ENCODE data around the gene IQCK.

- TF ChIP-seq SETDB1 (IDR thresholded peaks at IDR 0.05; ENCODE audit: insufficient read length, low read length) (no peak), ZNF121 (tag by site-specific recombination; IDR thresholded peaks at IDR 0.05) (no peak), ZNF777 (tag by site-specific recombination; IDR thresholded peaks at IDR 0.05; ENCODE audit: borderline replicate concordance) (no peak), TCF7L2 (IDR thresholded peaks at IDR 0.05; ENCODE audit: borderline replicate concordance, low read depth, low read length) (no peak), ZNF184 (tag by site-specific recombination; IDR thresholded peaks at IDR 0.05) (no peak)
- TF ChIP-seq, protein P1, sequence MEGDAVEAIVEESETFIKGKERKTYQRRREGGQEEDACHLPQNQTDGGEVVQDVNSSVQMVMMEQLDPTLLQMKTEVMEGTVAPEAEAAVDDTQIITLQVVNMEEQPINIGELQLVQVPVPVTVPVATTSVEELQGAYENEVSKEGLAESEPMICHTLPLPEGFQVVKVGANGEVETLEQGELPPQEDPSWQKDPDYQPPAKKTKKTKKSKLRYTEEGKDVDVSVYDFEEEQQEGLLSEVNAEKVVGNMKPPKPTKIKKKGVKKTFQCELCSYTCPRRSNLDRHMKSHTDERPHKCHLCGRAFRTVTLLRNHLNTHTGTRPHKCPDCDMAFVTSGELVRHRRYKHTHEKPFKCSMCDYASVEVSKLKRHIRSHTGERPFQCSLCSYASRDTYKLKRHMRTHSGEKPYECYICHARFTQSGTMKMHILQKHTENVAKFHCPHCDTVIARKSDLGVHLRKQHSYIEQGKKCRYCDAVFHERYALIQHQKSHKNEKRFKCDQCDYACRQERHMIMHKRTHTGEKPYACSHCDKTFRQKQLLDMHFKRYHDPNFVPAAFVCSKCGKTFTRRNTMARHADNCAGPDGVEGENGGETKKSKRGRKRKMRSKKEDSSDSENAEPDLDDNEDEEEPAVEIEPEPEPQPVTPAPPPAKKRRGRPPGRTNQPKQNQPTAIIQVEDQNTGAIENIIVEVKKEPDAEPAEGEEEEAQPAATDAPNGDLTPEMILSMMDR (tag by site-specific recombination; IDR thresholded peaks at IDR 0.05), result no peak
- TF ChIP-seq, protein P2, sequence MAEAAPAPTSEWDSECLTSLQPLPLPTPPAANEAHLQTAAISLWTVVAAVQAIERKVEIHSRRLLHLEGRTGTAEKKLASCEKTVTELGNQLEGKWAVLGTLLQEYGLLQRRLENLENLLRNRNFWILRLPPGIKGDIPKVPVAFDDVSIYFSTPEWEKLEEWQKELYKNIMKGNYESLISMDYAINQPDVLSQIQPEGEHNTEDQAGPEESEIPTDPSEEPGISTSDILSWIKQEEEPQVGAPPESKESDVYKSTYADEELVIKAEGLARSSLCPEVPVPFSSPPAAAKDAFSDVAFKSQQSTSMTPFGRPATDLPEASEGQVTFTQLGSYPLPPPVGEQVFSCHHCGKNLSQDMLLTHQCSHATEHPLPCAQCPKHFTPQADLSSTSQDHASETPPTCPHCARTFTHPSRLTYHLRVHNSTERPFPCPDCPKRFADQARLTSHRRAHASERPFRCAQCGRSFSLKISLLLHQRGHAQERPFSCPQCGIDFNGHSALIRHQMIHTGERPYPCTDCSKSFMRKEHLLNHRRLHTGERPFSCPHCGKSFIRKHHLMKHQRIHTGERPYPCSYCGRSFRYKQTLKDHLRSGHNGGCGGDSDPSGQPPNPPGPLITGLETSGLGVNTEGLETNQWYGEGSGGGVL (tag by site-specific recombination; IDR thresholded peaks at IDR 0.05), result no peak
These were observed 164.1 kb downstream of the IQCK start for GRCh38 chr16:19882186-19882585.

Measured in HEK293 (cell line).